Astrocyte (in vitro differentiated cells and primary cell): ENCODE results near the gene SPIRE2.

ENCODE experiments used
- EZH2 ChIP-seq: IDR thresholded peaks from 2 replicates; pipeline ENCODE4 v1.6.1; 2012; ENCODE audit warnings: mild to moderate bottlenecking, low read length, inconsistent platforms; ENCODE audit not compliant: insufficient read depth
- TF ChIP-seq, protein P1 (sequence below): IDR thresholded peaks from 2 replicates; pipeline ENCODE4 v1.5.1; 2011; ENCODE audit warnings: low read depth, mild to moderate bottlenecking, inconsistent platforms, low read length, moderate library complexity; ENCODE audit not compliant: insufficient read depth

DNA sequence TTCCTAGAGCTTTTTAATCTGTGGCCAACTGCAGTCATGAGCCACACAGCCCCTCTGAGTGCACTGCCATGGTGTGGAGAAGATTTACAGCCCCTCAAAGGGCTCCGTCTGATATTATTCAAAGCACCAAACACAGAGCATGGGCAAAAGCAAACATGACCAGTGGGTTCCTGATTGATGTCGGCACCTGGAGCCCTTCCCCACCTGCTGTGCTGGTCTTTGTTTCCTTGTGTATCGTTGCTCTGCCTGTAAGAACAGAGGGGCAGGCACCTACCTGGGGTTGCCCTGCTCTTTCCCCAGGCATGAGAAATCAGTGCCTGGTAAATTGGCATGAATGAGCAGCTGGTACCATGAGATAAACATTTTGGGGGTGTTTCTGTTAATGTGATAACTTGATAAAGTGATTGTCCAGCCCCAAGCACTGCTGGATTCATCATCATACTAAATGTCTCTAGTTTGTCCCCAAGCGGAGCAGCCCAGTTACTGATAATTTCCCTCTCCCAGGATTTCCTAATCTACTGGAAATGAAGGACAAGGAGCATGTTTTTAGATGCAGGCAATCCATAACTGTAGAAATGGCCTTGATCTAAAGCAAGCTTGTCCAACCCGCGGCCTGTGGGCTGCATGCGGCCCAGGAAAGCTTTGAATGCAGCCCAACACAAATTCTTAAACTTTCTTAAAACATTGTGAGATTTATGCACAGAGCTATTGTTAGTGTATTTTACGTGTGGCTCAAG is 5.0 kb upstream of the SPIRE2 start:
- TF ChIP-seq, protein P1, sequence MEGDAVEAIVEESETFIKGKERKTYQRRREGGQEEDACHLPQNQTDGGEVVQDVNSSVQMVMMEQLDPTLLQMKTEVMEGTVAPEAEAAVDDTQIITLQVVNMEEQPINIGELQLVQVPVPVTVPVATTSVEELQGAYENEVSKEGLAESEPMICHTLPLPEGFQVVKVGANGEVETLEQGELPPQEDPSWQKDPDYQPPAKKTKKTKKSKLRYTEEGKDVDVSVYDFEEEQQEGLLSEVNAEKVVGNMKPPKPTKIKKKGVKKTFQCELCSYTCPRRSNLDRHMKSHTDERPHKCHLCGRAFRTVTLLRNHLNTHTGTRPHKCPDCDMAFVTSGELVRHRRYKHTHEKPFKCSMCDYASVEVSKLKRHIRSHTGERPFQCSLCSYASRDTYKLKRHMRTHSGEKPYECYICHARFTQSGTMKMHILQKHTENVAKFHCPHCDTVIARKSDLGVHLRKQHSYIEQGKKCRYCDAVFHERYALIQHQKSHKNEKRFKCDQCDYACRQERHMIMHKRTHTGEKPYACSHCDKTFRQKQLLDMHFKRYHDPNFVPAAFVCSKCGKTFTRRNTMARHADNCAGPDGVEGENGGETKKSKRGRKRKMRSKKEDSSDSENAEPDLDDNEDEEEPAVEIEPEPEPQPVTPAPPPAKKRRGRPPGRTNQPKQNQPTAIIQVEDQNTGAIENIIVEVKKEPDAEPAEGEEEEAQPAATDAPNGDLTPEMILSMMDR: no peak
- no peak for TF ChIP-seq EZH2
